ENCODE measurements around the gene NDST1.
A peak's percentile ranks its signal among the peaks of the same experiment; 100 is the strongest.

The NDST1 gene

GRCh38 chr5:150511578-150512367, 3.8 kb downstream of the NDST1 start:
- peak; percentile 57 for DNase-seq
- no peak overlapping the region for H3K4me3 ChIP-seq (ENCODE audit: low read depth, low read length)
- TF ChIP-seq CTCF (IDR thresholded peaks at IDR 0.05; ENCODE audit: low read depth, low read length, missing control alignments), result no peak
- no peaks in the 10 kb centered on the region for H3K27me3 ChIP-seq (replicated peaks)
- H3K27ac ChIP-seq, result peak overlapping the region; percentile 39
- in situ Hi-C loops (cut with HindIII; ENCODE audit: low pct_ligation_motif_present, low sequenced_read_pairs), result no loop called here
- peaks cover 2% of the 10 kb centered on the region for H3K36me3 ChIP-seq (replicated peaks)

DNA sequence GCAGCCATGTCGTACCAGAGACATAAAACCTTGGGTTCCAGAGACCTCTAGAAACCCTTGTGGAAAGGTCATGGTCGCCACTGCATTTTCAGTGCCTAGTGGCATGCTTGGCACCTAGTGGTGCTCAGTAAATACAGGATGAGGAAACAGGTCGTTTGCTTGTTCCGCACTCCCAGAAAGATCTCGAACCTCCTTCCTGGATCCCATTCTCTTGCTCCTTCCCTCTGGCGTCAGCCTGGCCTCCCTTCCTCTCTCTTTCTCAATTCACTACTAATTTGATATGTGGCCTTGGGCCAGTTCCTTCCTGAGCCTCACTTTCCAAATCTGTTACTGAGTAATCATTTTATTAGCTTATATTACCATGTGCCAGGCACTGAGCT, 4.4 kb downstream of the NDST1 start:
- H3K27me3 ChIP-seq (replicated peaks), result no peaks in the 10 kb centered on the region
- H3K4me3 ChIP-seq (ENCODE audit: low read depth, low read length), result no peak overlapping the region
- no peak for TF ChIP-seq CTCF (IDR thresholded peaks at IDR 0.05; ENCODE audit: low read depth, low read length, missing control alignments)
- DNase-seq, result no peak
- peak overlapping the region; percentile 35 for H3K27ac ChIP-seq
- in situ Hi-C loops (cut with HindIII; ENCODE audit: low pct_ligation_motif_present, low sequenced_read_pairs), result no loop called here
- peaks cover 2% of the 10 kb centered on the region for H3K36me3 ChIP-seq (replicated peaks)

- H3K27me3 ChIP-seq (replicated peaks), result no peaks in the 10 kb centered on the region
- peak; percentile 48 for TF ChIP-seq CTCF (IDR thresholded peaks at IDR 0.05; ENCODE audit: low read depth, low read length, missing control alignments)
- no peak overlapping the region for H3K4me3 ChIP-seq (ENCODE audit: low read depth, low read length)
- no peaks in the 10 kb centered on the region for H3K36me3 ChIP-seq (replicated peaks)
- DNase-seq, result no peak
- in situ Hi-C loops (cut with HindIII; ENCODE audit: low pct_ligation_motif_present, low sequenced_read_pairs), result no loop called here
- H3K27ac ChIP-seq, result peak overlapping the region; percentile 89
Observed at GRCh38 chr5:150513375-150514309, 5.7 kb downstream of the NDST1 start.

- Histone ChIP-seq H3K27me3 (replicated peaks) (no peaks in the 10 kb centered on the region), H3K4me3 (ENCODE audit: low read depth, low read length) (no peak overlapping the region), H3K36me3 (replicated peaks) (no peaks in the 10 kb centered on the region), H3K27ac (peak overlapping the region; percentile 89)
- DNase-seq, result peak; percentile 57
- no peak for TF ChIP-seq CTCF (IDR thresholded peaks at IDR 0.05; ENCODE audit: low read depth, low read length, missing control alignments)
- in situ Hi-C loops (cut with HindIII; ENCODE audit: low pct_ligation_motif_present, low sequenced_read_pairs), result no loop called here
Observed at GRCh38 chr5:150514708-150515211, 6.8 kb downstream of the NDST1 start.

GRCh38 chr5:150515446-150515845, 7.5 kb downstream of the NDST1 start:
- Histone ChIP-seq H3K27me3 (replicated peaks) (no peaks in the 10 kb centered on the region), H3K36me3 (replicated peaks) (no peaks in the 10 kb centered on the region), H3K4me3 (ENCODE audit: low read depth, low read length) (no peak overlapping the region), H3K27ac (peak overlapping the region; percentile 89)
- in situ Hi-C loops (cut with HindIII; ENCODE audit: low pct_ligation_motif_present, low sequenced_read_pairs), result no loop called here
- peak; percentile 59 for DNase-seq
- TF ChIP-seq CTCF (IDR thresholded peaks at IDR 0.05; ENCODE audit: low read depth, low read length, missing control alignments), result no peak

Data from brain microvascular endothelial cell (primary cell).